ENCODE measurements around the gene GRIN2B.

DNA sequence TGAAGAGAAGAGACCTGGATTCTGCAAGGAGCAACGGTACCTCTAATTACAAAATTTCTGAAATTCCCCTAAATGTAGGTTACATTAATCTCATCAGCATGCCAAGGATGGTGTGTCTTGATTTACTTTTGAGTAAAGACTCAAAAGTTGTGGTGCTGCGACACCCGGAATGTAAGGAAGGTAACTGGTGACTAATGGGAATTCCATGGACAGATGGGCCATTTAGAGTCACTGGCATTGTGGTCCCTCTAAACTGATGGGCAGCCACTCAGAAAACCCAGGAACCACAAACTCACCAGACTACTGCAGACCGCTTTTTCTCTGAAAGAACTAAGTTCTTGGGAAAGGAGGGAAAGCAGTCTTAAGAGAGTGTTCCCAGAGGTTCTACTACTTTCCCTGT, 32.8 kb downstream of the GRIN2B start:
- TF ChIP-seq EZH2 (IDR thresholded peaks at IDR 0.05): no peak
- TF ChIP-seq POLR2AphosphoS5 (IDR thresholded peaks at IDR 0.05; ENCODE audit: borderline replicate concordance, low read depth, low read length): no peak
- TF ChIP-seq FOXP2 (optimal IDR thresholded peaks at IDR 0.05; ENCODE audit: control extremely low read depth, extremely low read length, insufficient read depth): no peak

Data from SK-N-MC (cell line).